Lower leg skin (tissue), 4 donors: Measurements from ENCODE around the gene CDH13. TPM values are rescaled to one million over a fixed set of nuclear protein-coding genes. Genes with fewer than 3 reads are reported as not detected.

Experiments
- DNase-seq, 2 donors: peaks; one replicate each; pipeline ENCODE4 v3.0.0-alpha.2; 2019; ENCODE audit warnings: low spot score in 2 of 2
- H3K4me3 ChIP-seq: fragments of 200-600 bp; sonication (generic); 2 replicates; pipeline ENCODE4 v1.5.1; 2017; ENCODE audit warnings: mild to moderate bottlenecking, low read depth; ENCODE audit not compliant: poor library complexity, severe bottlenecking
- POLR2A ChIP-seq, 2 donors: fragments of 450-650 bp; IDR thresholded peaks; one replicate each; pipeline ENCODE4 v1.6.1; 2016 to 2017; ENCODE audit warnings: antibody characterized with exemption in 2 of 2, mild to moderate bottlenecking in 1 of 2, moderate library complexity in 1 of 2
- whole genome bisulfite sequencing, 2 donors: methylation state at CpG; one replicate each; pipeline ENCODE4 v1.1.5; 2018; 5-methylcytosine and 5-hydroxymethylcytosine counted together
- intact Hi-C: fragments of 100-400 bp; cut with DNase I; formaldehyde crosslinking; loops from one replicate; pipeline ENCODE4 v1.15.0; 2023; ENCODE audit warnings: low total_unique reads
- total RNA-seq, 4 donors: library from RNA; depleted of rRNA; stranded (reverse); fragments of >200 nt; gene quantifications; one replicate each; pipeline ENCODE4 v1.1.0, GENCODE V29; 2016
- TF ChIP-seq, protein P1 (sequence below), 3 donors: fragments of 450-650 bp; IDR thresholded peaks; one replicate each; pipeline ENCODE4 v1.5.1; 2016; ENCODE audit warnings: antibody characterized with exemption in 3 of 3, mild to moderate bottlenecking in 3 of 3, moderate library complexity in 2 of 3

The CDH13 gene
- total RNA-seq, 4 donors from 2014 or later, result 102 to 246 (median 155) TPM

DNA sequence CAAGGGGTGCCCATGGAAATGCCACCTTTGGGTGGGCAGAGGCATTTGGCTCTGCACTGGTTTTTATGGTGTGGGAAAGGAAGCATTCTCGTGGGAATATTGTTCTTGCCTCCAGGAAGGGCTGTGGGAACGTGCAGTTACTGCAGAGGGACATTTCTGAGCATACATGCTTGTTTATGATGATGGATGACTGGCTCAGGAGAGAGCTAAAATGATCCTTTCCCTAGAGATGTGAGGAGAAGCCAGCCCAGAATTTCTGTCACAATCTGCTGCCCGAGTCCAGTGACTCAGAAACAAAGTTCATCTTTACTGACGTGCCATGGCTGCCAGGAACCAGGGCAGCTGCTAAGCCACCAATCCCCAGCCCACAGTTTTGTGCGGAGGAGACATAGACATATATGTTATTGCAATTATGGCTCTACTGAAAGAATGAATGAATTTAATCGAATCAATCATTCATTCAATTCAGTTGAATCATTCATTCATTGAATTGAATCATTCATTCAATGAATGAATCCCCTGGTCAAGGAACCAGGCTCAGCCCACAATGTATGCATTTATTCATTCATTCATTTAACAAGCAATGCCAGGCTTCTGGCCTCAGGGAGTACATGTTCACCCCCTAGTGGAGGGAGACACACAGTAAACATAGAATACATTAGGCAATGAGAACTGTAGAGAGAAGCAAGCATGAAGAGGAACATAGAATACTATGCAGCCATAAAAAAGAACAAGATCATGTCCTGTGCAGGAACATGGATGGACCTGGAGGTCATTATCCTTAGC lies 766.6 kb downstream of the CDH13 start:
- no peak for TF ChIP-seq POLR2A (IDR thresholded peaks at IDR 0.05)
- TF ChIP-seq, protein P1, sequence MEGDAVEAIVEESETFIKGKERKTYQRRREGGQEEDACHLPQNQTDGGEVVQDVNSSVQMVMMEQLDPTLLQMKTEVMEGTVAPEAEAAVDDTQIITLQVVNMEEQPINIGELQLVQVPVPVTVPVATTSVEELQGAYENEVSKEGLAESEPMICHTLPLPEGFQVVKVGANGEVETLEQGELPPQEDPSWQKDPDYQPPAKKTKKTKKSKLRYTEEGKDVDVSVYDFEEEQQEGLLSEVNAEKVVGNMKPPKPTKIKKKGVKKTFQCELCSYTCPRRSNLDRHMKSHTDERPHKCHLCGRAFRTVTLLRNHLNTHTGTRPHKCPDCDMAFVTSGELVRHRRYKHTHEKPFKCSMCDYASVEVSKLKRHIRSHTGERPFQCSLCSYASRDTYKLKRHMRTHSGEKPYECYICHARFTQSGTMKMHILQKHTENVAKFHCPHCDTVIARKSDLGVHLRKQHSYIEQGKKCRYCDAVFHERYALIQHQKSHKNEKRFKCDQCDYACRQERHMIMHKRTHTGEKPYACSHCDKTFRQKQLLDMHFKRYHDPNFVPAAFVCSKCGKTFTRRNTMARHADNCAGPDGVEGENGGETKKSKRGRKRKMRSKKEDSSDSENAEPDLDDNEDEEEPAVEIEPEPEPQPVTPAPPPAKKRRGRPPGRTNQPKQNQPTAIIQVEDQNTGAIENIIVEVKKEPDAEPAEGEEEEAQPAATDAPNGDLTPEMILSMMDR (IDR thresholded peaks at IDR 0.05), result no peak
- no peak for DNase-seq
- intact Hi-C loops, result no loop called here
- 52 to 62% methylated on average over 6 of the region's 6 CpGs for WGBS, 2 donors
- H3K4me3 ChIP-seq, result no peak overlapping the region

- 46 to 65% methylated on average over 4 of the region's 4 CpGs for WGBS, 2 donors
- intact Hi-C loops, result no loop called here
- no peak for DNase-seq
- TF ChIP-seq POLR2A (IDR thresholded peaks at IDR 0.05), result no peak
- TF ChIP-seq, protein P1 (IDR thresholded peaks at IDR 0.05), result no peak
- no peak overlapping the region for H3K4me3 ChIP-seq
Observed at GRCh38 chr16:83397601-83398291, 771.0 kb downstream of the CDH13 start.

GRCh38 chr16:83400234-83400633 lies 773.5 kb downstream of the CDH13 start:
- DNase-seq, result no peak
- 67 to 77% methylated on average over 4 of the region's 4 CpGs for WGBS, 2 donors
- TF ChIP-seq POLR2A (IDR thresholded peaks at IDR 0.05), result no peak
- TF ChIP-seq, protein P1 (IDR thresholded peaks at IDR 0.05), result no peak
- H3K4me3 ChIP-seq, result no peak overlapping the region
- intact Hi-C loops, result no loop called here

GRCh38 chr16:83402160-83402814 lies 775.5 kb downstream of the CDH13 start:
- no peak overlapping the region for H3K4me3 ChIP-seq
- TF ChIP-seq POLR2A (IDR thresholded peaks at IDR 0.05), result no peak
- TF ChIP-seq, protein P1 (IDR thresholded peaks at IDR 0.05), result no peak
- intact Hi-C loops, result no loop called here
- no peak for DNase-seq
- 62 to 66% methylated on average over 6 of the region's 6 CpGs for WGBS, 2 donors

DNA sequence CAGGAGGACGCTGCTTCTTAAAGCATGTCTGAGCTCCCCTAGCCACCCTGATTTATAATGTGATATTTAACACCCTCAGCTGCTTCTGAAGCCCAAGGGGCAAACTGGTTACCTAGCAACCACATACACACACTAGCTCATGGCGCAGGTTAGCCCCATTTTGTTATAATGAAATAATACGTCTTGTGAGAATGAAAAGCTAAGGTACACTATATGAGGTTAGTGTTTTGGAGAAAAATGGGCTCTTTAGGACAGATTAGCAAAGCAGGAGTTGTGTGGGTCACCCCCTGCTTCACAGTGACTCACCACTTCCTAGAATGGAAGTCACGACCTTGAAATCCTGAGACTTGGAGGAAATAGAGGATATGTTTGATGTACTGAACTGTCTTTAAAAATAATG lies 776.2 kb downstream of the CDH13 start:
- DNase-seq, result no peak
- 33 to 39% methylated on average over 4 of the region's 4 CpGs for WGBS, 2 donors
- no peak for TF ChIP-seq POLR2A (IDR thresholded peaks at IDR 0.05)
- TF ChIP-seq, protein P1 (IDR thresholded peaks at IDR 0.05), result no peak
- H3K4me3 ChIP-seq, result no peak overlapping the region
- intact Hi-C loops, result no loop called here
